GM12878 (cell line): ENCODE results near the gene MST1. TPM values are rescaled to one million over a fixed set of nuclear protein-coding genes. Genes with fewer than 3 reads are reported as not detected.

Experiments used
- ATAC-seq: fragments of 200-7000 bp; cut with Tn5 transposase; 3 replicates; pipeline ENCODE4 v1.9.1; 2020; ENCODE audit warnings: mild to moderate bottlenecking, moderate library complexity
- BruUV-seq: library from RNA; stranded (reverse); fragments of 400-500 nt; replicated peaks from 2 replicates; lab custom pipeline; 2021; lab: Mats Ljungman, UMichigan
- CTCF ChIA-PET: fragments of 300-600 bp; sonication (Branson Sonifier 250); formaldehyde crosslinking; extraction: SDS; loops from one replicate; lab custom pipeline; 2021; ENCODE audit warnings: inconsistent platforms; lab: Yijun Ruan, JAX
- POLR2A ChIA-PET: fragments of 350-600 bp; formaldehyde crosslinking; extraction: SDS; loops from one replicate; lab custom pipeline; 2021; ENCODE audit warnings: inconsistent platforms; lab: Charles Lee
- RAD21 ChIA-PET: fragments of 300-600 bp; sonication (Branson Sonifier 250); formaldehyde crosslinking; loops from one replicate; lab custom pipeline; 2023; ENCODE audit warnings: antibody characterized with exemption; ENCODE audit not compliant: unreplicated experiment; lab: Charles Lee
- SMC1A ChIA-PET: fragments of 300-600 bp; sonication (Branson Sonifier 250); formaldehyde crosslinking; loops from one replicate; lab custom pipeline; 2023; ENCODE audit not compliant: unreplicated experiment, uncharacterized antibody; lab: Charles Lee
- DNase-seq: peaks from one replicate; pipeline ENCODE4 v3.0.0-alpha.2; 2011; ENCODE audit warnings: low read depth, low spot score
- FAIRE-seq: peaks from 3 replicates; lab custom pipeline; 2011; peaks lifted over from hg19 to GRCh38; lab: Jason Lieb, UNC
- H2AFZ ChIP-seq: 2 replicates; pipeline ENCODE4 v1.6.0; 2011; ENCODE audit warnings: low read depth, low read length, control low read depth; ENCODE audit not compliant: control insufficient read depth
- H3K27ac ChIP-seq: 2 replicates; pipeline ENCODE4 v1.5.1; 2011; ENCODE audit warnings: control low read depth; ENCODE audit not compliant: control insufficient read depth, insufficient read depth
- H3K27me3 ChIP-seq, 2 experiments: replicated peaks in 1 of 2; 2 replicates each; pipeline versions ENCODE4 v1.6.0 to v1.6.1; 2011; ENCODE audit warnings: low read length in 1 of 2; ENCODE audit not compliant: control insufficient read depth in 2 of 2, insufficient read depth in 2 of 2
- H3K36me3 ChIP-seq, 2 experiments: 2 replicates each; pipeline ENCODE4 v1.5.1; 2011; ENCODE audit warnings: low read length in 1 of 2; ENCODE audit not compliant: control insufficient read depth in 2 of 2, insufficient read depth in 2 of 2
- H3K4me1 ChIP-seq: 2 replicates; pipeline ENCODE4 v1.6.1; 2011; ENCODE audit warnings: mild to moderate bottlenecking, low read length, moderate library complexity, mixed read lengths; ENCODE audit not compliant: control insufficient read depth, insufficient read depth
- H3K4me2 ChIP-seq: 2 replicates; pipeline ENCODE4 v1.6.0; 2011; ENCODE audit warnings: control low read depth; ENCODE audit not compliant: control insufficient read depth, insufficient read depth
- H3K4me3 ChIP-seq: fragments of 200-600 bp; sonication (generic); 2 replicates; pipeline ENCODE4 v1.5.1; 2016
- H3K79me2 ChIP-seq: 2 replicates; pipeline ENCODE4 v1.6.0; 2011; ENCODE audit warnings: low read length; ENCODE audit not compliant: control insufficient read depth, insufficient read depth
- H3K9ac ChIP-seq: 2 replicates; pipeline ENCODE4 v1.8.0; 2011; ENCODE audit warnings: low read length, control low read depth, mixed read lengths; ENCODE audit not compliant: control insufficient read depth, insufficient read depth
- H3K9me3 ChIP-seq: replicated peaks from 3 replicates; pipeline ENCODE4 v1.5.1; 2011; ENCODE audit warnings: mild to moderate bottlenecking, low read length; ENCODE audit not compliant: control insufficient read depth, insufficient read depth
- H4K20me1 ChIP-seq: 2 replicates; pipeline ENCODE4 v1.6.0; 2011; ENCODE audit not compliant: control insufficient read depth, insufficient read depth
- RB1 ChIP-seq: fragments of 450-650 bp; formaldehyde crosslinking; IDR thresholded peaks from 2 replicates; pipeline ENCODE4 v1.6.1; 2017; ENCODE audit warnings: mild to moderate bottlenecking, borderline replicate concordance
- SPI1 ChIP-seq: IDR thresholded peaks from 2 replicates; pipeline ENCODE4 v1.6.1; 2011; ENCODE audit warnings: low read depth, mild to moderate bottlenecking, low read length, moderate library complexity, borderline replicate concordance; ENCODE audit not compliant: insufficient read depth
- SREBF2 ChIP-seq: IDR thresholded peaks from 2 replicates; pipeline ENCODE4 v1.6.1; 2012; ENCODE audit warnings: mild to moderate bottlenecking, low read length
- YBX1 ChIP-seq: fragments of 450-650 bp; IDR thresholded peaks from 2 replicates; pipeline ENCODE4 v1.6.1; 2016; ENCODE audit warnings: antibody characterized with exemption
- WGBS: methylation state at CpG from one replicate; pipeline ENCODE4 v1.1.6; 2016; ENCODE audit warnings: low lambda C conversion rate; ENCODE audit not compliant: insufficient replicate concordance, insufficient coverage; ENCODE audit errors: missing lambda C conversion rate; 5-methylcytosine and 5-hydroxymethylcytosine counted together
- in situ Hi-C: fragments of 300-500 bp; cut with MboI; formaldehyde crosslinking; loops from 9 replicates; pipeline ENCODE4 v1.14.3; 2018; ENCODE audit warnings: mixed read lengths
- intact Hi-C: fragments of 100-400 bp; cut with micrococcal nuclease; formaldehyde crosslinking; loops from one replicate; pipeline ENCODE4 v1.14.2; 2022; ENCODE audit not compliant: unreplicated experiment
- polyA plus RNA-seq, 11 experiments: library from polyadenylated mRNA; depleted of rRNA in 4 of 11; unstranded in 6 of 11; stranded (reverse) in 5 of 11; fragments of >200 nt; fragmentation: Nextera tagmentation in 4 of 11; fragmentation: Illumina TruSeq in 1 of 11; extraction: Ambion mirVana in 4 of 11; extraction: Trizol in 1 of 11; gene quantifications; 1 replicate in 1 of 11; 2 replicates in 10 of 11; pipeline versions ENCODE4 v1.2.1 to v1.2.3, GENCODE V29; 2011 to 2016; ENCODE audit warnings: inconsistent platforms in 2 of 11, missing spikeins in 2 of 11, low read depth in 1 of 11
- total RNA-seq, 4 experiments: library from RNA; depleted of rRNA in 3 of 4; stranded (reverse); fragments of >200 nt in 3 of 4; fragmentation: Illumina TruSeq in 1 of 4; extraction: Trizol in 1 of 4; gene quantifications; 2 replicates each; pipeline versions ENCODE4 v1.2.1 to v1.2.3, GENCODE V29; 2013 to 2021

Gene MST1
- total and polyA plus RNA-seq, 10 of the 15 experiments (the other 5 are each of a cell fraction or from before 2014, with no cell fraction given): 1.2 to 25.5 (median 4.1) TPM

DNA sequence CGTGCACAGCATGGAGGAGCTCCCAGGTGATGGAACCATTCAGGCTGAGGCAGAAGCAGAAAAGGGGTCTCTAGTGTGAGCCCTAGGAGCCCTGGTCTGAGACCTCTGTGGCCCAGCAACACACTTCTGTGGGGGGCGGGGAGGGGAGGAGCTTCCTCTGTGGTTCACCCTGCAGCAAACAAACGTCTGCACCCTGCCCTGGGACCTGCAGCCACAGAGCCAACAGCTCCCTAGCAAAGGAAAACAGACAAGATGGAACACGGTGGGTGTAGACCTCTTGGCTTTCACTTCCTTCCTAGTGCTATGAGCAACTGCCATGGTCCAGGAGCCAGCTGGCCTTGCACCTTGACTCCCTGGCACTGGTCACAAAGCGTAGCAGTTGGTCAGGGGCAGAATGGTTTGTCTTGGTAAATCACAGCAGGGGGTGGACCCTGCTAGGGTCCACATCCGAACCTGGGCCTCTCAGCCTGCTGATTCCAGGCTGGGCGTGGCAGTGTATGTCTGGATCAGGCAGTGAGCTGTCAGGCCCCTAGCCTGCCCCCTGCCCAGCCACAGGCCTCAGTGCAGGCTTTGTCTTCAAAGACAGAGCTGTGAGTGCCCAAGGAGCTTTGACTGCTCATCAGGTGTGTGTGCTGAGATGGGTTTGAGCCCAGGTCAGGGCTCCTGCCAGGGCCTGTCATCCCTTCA, 23.5 kb upstream of the MST1 start:
- Histone ChIP-seq H3K27me3 (no peaks in the 10 kb centered on the region), H3K4me1 (no peaks in the 10 kb centered on the region), H3K27ac (no peak overlapping the region), H2AFZ (no peak overlapping the region), H3K79me2 (no peaks in the 10 kb centered on the region), H3K36me3 (no peaks in the 10 kb centered on the region; a peak in 1 of 4 replicates), H3K9ac (no peak overlapping the region), H3K9me3 (no peaks in the 10 kb centered on the region), H4K20me1 (no peaks in the 10 kb centered on the region), H3K4me2 (no peak overlapping the region), H3K4me3 (no peak overlapping the region)
- ChIA-PET POLR2A (interaction anchor here (1.2 kb wide), 1 partner anchor 12 kb away, joined by 3 read pairs; no protein-coding TSS in a partner anchor), RAD21 (no interaction called here), CTCF (interaction anchor here (0.5 to 1.8 kb wide), 2 partner anchors 10 to 525 kb away, joined by 3 to 5 read pairs; no protein-coding TSS in a partner anchor), SMC1A (interaction anchor here (0.5 kb wide), 1 partner anchor 100 kb away, joined by 4 read pairs; no protein-coding TSS in a partner anchor)
- ATAC-seq (peak; percentile 20; the same call in 2 of the 3 replicates), FAIRE-seq (no peak), DNase-seq (no peak)
- 60% methylated on average over 7 of the region's 7 CpGs for WGBS
- in situ Hi-C loops: no loop called here
- intact Hi-C loops: no loop called here
- no TSS peak for BruUV-seq
- TF ChIP-seq SPI1: peak; percentile 47; the same call in 1 of the 2 replicates
- no peak for TF ChIP-seq RB1

DNA sequence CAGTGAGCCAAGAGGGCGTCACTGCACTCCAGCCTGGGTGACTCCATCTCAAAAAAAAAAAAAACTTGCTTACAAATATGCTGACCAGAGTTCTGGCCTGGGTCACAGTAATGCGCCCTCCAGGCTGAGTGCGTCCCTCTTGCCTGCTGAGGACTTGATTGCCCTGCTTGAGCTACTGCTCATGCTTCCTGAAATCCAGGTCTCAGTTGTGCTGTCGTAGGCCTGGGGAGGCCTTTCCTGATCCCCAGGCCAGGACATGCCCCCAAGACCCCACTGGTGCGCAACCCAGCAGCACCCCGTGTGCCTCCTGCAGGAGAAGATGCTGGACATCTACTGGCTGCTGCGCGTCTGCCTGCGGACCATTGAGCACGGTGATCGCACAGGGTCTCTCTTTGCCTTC, 22.9 kb upstream of the MST1 start:
- CTCF ChIA-PET: interaction anchor here (1.8 kb wide), 1 partner anchor 9 kb away, joined by 5 read pairs; no protein-coding TSS in a partner anchor
- ATAC-seq (no peak), DNase-seq (no peak), FAIRE-seq (no peak)
- Histone ChIP-seq H3K27ac (no peak overlapping the region), H3K27me3 (no peaks in the 10 kb centered on the region), H3K4me2 (no peak overlapping the region), H3K9me3 (no peaks in the 10 kb centered on the region), H3K9ac (no peak overlapping the region), H3K4me3 (no peak overlapping the region), H3K79me2 (no peaks in the 10 kb centered on the region), H2AFZ (no peak overlapping the region), H3K4me1 (no peaks in the 10 kb centered on the region), H3K36me3 (no peaks in the 10 kb centered on the region; a peak in 1 of 4 replicates), H4K20me1 (no peaks in the 10 kb centered on the region)
- BruUV-seq: no TSS peak
- RAD21 ChIA-PET: no interaction called here
- intact Hi-C loops: no loop called here
- in situ Hi-C loops: no loop called here
- SMC1A ChIA-PET: no interaction called here
- WGBS: 84% methylated on average over 11 of the region's 11 CpGs
- POLR2A ChIA-PET: interaction anchor here (1.2 kb wide), 1 partner anchor 12 kb away, joined by 3 read pairs; no protein-coding TSS in a partner anchor
- no peak for TF ChIP-seq YBX1
- no peak for TF ChIP-seq SREBF2
